HG02885 (cell line): ENCODE data around the gene AP4E1.
"Not testable (repeated sequence)": the region's sequence is repeated elsewhere in the genome, so short reads cannot be mapped to it uniquely, and the experiment has no call there.

Experiments used
- ATAC-seq: cut with Tn5 transposase; IDR thresholded peaks from one replicate; pipeline ENCODE4 v1.9.1; 2021; ENCODE audit warnings: mild to moderate bottlenecking; ENCODE audit not compliant: unreplicated experiment, poor library complexity

AP4E1 gene

GRCh38 chr15:51006336-51006985, 98.0 kb downstream of the AP4E1 start:
- ATAC-seq = no peak

- no peak for ATAC-seq
These were observed 98.7 kb downstream of the AP4E1 start for GRCh38 chr15:51007131-51007666.

GRCh38 chr15:51011212-51011611, 102.7 kb downstream of the AP4E1 start:
- ATAC-seq = no peak

- ATAC-seq = no peak
These were observed 108.1 kb downstream of the AP4E1 start for GRCh38 chr15:51016615-51017014.

- ATAC-seq = no peak
These were observed 113.7 kb downstream of the AP4E1 start for GRCh38 chr15:51022206-51022605.

- no peak for ATAC-seq
These were observed 115.0 kb downstream of the AP4E1 start for GRCh38 chr15:51023499-51023898.

GRCh38 chr15:51024735-51025453, 116.4 kb downstream of the AP4E1 start:
- no peak for ATAC-seq

- ATAC-seq = no peak
These were observed 117.0 kb downstream of the AP4E1 start for GRCh38 chr15:51025454-51025846.

- no peak for ATAC-seq
These were observed 122.3 kb downstream of the AP4E1 start for GRCh38 chr15:51030649-51031316.

GRCh38 chr15:51037474-51037873, 129.0 kb downstream of the AP4E1 start:
- not testable (repeated sequence) for ATAC-seq

GRCh38 chr15:51038162-51038973, 129.9 kb downstream of the AP4E1 start:
- ATAC-seq = no peak

GRCh38 chr15:51038974-51039319, 130.5 kb downstream of the AP4E1 start:
- ATAC-seq = no peak

- no peak for ATAC-seq
These were observed 135.7 kb downstream of the AP4E1 start for GRCh38 chr15:51044037-51044727.

- no peak for ATAC-seq
These were observed 137.5 kb downstream of the AP4E1 start for GRCh38 chr15:51046016-51046415.

- ATAC-seq = no peak
These were observed 138.4 kb downstream of the AP4E1 start for GRCh38 chr15:51046799-51047449.

- no peak for ATAC-seq
These were observed 139.8 kb downstream of the AP4E1 start for GRCh38 chr15:51048308-51048707.

GRCh38 chr15:51049081-51049480, 140.6 kb downstream of the AP4E1 start:
- no peak for ATAC-seq

GRCh38 chr15:51051776-51052175, 143.3 kb downstream of the AP4E1 start:
- ATAC-seq = no peak

- no peak for ATAC-seq
These were observed 145.1 kb downstream of the AP4E1 start for GRCh38 chr15:51053571-51053970.
